Loucy (cell line): ENCODE data around the gene PTPRN2.

Source experiments
- EZH2phosphoT487 ChIP-seq: fragments of 200-600 bp; IDR thresholded peaks from 2 replicates; pipeline ENCODE4 v1.6.1; 2018; ENCODE audit warnings: antibody characterized with exemption, mild to moderate bottlenecking, moderate library complexity, borderline replicate concordance
- TF ChIP-seq, protein P1 (sequence below): fragments of 200-600 bp; sonication (generic); conservative IDR thresholded peaks from 2 replicates; pipeline ENCODE4 v1.5.1; 2014; ENCODE audit warnings: mild to moderate bottlenecking, antibody characterized with exemption, low read length

DNA sequence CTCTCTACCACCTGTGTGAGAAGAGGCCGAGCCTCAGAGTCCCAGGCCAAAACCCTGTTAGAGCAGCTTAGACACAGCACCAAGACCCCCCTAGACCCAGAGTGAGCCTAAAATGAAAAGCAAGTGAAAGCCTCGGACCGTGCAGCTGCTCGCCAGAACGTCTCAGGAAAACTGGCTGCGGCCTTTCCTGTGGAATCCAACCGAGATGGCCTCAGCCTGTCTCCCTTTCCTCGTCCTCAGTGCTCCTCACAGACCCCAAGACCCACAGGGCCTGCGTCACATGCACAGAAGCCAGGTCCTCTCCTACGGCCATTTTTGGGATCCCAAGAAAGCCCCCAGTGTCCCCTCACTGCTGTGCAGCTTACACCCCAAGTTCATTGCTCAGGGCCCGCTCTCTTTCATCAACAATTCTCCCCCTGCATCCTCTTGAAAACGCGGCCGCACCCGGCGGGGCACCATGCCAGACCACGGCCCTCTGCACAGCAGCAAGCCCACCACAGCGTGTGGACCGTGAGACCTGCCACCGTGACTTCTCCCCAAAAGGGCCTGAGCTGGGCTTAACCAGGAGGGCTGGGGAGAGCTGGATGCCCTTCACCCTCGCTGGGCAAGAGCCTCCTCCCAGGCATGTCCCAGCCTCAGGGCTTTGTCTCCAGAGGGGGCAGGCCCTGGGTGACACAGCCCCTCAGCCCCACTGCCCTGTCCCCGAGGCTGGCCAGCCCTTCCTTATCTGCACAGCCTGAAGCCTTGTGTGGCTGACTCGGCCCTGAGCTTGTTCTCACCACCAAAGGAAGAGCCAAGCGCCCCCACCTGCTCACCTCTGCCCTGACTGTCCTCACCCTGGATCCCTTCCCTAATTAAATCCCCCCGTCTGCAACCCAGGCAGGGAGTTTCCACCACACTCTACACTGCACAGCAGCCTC lies 142.9 kb downstream of the PTPRN2 start:
- TF ChIP-seq, protein P1, sequence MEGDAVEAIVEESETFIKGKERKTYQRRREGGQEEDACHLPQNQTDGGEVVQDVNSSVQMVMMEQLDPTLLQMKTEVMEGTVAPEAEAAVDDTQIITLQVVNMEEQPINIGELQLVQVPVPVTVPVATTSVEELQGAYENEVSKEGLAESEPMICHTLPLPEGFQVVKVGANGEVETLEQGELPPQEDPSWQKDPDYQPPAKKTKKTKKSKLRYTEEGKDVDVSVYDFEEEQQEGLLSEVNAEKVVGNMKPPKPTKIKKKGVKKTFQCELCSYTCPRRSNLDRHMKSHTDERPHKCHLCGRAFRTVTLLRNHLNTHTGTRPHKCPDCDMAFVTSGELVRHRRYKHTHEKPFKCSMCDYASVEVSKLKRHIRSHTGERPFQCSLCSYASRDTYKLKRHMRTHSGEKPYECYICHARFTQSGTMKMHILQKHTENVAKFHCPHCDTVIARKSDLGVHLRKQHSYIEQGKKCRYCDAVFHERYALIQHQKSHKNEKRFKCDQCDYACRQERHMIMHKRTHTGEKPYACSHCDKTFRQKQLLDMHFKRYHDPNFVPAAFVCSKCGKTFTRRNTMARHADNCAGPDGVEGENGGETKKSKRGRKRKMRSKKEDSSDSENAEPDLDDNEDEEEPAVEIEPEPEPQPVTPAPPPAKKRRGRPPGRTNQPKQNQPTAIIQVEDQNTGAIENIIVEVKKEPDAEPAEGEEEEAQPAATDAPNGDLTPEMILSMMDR = no peak
- no peak for TF ChIP-seq EZH2phosphoT487
